ENCODE data around the gene TNN.

DNA sequence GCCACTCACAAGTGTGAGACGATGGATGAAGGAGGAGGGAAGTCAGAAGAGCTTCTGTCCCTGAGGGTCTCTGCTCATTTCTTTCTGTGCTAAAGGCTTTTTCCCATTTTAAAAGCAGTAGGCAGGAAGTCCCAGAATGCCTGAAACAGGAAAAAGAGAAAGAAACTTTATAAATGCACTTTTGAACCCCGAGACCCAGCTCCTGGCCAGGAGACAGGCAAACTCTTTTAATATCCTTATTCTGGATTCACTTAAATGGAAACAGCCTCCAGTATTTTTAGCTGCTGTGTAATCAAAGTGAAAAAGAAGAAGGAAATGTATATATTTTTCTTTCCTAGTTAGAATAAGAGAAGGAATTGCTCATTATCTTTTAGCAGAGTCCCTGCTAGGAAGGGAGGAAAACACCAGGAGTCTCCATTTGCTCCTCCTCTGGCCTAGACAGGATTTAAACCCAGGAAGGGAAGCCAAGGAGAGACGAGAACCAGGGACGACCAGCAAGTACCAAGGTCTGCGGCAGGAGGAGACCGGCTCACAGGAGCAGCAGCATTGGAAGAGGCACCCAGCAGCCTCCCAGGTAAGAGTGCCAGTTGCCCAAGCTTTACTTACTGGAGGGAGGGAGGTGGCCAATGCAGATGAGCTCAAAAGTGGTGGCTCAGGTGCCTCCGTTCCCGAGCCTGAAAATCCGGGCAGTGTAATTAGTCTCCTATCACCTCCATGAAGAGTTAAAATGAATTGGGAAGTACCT, at the start of gene TNN:
- TF ChIP-seq, protein P1, sequence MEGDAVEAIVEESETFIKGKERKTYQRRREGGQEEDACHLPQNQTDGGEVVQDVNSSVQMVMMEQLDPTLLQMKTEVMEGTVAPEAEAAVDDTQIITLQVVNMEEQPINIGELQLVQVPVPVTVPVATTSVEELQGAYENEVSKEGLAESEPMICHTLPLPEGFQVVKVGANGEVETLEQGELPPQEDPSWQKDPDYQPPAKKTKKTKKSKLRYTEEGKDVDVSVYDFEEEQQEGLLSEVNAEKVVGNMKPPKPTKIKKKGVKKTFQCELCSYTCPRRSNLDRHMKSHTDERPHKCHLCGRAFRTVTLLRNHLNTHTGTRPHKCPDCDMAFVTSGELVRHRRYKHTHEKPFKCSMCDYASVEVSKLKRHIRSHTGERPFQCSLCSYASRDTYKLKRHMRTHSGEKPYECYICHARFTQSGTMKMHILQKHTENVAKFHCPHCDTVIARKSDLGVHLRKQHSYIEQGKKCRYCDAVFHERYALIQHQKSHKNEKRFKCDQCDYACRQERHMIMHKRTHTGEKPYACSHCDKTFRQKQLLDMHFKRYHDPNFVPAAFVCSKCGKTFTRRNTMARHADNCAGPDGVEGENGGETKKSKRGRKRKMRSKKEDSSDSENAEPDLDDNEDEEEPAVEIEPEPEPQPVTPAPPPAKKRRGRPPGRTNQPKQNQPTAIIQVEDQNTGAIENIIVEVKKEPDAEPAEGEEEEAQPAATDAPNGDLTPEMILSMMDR (IDR thresholded peaks at IDR 0.05; ENCODE audit: insufficient read depth, low read length): no peak
- TF ChIP-seq, protein P2, sequence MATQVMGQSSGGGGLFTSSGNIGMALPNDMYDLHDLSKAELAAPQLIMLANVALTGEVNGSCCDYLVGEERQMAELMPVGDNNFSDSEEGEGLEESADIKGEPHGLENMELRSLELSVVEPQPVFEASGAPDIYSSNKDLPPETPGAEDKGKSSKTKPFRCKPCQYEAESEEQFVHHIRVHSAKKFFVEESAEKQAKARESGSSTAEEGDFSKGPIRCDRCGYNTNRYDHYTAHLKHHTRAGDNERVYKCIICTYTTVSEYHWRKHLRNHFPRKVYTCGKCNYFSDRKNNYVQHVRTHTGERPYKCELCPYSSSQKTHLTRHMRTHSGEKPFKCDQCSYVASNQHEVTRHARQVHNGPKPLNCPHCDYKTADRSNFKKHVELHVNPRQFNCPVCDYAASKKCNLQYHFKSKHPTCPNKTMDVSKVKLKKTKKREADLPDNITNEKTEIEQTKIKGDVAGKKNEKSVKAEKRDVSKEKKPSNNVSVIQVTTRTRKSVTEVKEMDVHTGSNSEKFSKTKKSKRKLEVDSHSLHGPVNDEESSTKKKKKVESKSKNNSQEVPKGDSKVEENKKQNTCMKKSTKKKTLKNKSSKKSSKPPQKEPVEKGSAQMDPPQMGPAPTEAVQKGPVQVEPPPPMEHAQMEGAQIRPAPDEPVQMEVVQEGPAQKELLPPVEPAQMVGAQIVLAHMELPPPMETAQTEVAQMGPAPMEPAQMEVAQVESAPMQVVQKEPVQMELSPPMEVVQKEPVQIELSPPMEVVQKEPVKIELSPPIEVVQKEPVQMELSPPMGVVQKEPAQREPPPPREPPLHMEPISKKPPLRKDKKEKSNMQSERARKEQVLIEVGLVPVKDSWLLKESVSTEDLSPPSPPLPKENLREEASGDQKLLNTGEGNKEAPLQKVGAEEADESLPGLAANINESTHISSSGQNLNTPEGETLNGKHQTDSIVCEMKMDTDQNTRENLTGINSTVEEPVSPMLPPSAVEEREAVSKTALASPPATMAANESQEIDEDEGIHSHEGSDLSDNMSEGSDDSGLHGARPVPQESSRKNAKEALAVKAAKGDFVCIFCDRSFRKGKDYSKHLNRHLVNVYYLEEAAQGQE (IDR thresholded peaks at IDR 0.05; ENCODE audit: insufficient replicate concordance, low read depth): no peak

All from HL-60 (cell line).